GM19043 (cell line): ENCODE measurements around the gene MB.
"Not testable (repeated sequence)": the region's sequence is repeated elsewhere in the genome, so short reads cannot be mapped to it uniquely, and the experiment has no call there.

Experiments used
- ATAC-seq: cut with Tn5 transposase; IDR thresholded peaks from one replicate; pipeline ENCODE4 v1.9.1; 2021; ENCODE audit warnings: low read depth; ENCODE audit not compliant: unreplicated experiment

Gene MB

DNA sequence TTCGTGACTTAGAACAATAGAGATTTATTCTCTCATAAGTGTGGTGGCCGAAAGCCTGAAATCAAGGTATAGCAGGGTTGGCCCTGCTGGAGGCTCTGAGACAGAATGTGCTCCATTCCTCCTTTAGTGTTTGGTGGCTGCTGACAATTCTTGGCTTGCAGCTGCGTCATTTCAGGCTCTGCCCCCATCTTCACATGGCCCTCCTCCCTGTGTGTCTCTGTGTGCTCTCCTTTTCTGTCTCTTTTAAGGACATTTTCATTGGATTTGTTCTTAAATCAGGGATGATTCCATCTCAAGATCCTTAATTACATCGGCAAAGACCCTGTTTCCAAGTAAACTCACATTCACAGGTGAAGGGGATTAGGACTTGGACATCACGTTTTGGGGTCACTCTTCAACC lies 20.9 kb upstream of the MB start:
- ATAC-seq, result no peak

DNA sequence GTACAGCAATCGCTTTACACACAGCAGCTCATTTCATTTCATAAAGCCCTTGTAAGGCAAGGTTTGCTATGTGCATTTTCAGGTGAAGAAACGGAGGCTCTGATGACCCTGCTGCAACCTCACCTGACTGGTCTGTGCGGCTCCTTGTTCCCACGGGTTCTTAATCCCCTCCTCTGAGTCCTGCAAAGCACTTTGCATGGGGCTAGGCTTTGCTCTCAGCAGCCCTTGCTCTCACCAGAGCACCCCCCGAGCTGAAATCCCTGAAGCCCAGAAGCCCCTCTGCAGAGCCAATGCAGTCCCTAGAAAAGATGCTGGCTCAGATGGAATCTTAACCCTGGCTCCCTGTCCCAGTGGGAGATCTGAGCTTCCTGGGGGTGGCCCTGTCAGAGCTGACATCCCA lies 20.1 kb upstream of the MB start:
- no peak for ATAC-seq

DNA sequence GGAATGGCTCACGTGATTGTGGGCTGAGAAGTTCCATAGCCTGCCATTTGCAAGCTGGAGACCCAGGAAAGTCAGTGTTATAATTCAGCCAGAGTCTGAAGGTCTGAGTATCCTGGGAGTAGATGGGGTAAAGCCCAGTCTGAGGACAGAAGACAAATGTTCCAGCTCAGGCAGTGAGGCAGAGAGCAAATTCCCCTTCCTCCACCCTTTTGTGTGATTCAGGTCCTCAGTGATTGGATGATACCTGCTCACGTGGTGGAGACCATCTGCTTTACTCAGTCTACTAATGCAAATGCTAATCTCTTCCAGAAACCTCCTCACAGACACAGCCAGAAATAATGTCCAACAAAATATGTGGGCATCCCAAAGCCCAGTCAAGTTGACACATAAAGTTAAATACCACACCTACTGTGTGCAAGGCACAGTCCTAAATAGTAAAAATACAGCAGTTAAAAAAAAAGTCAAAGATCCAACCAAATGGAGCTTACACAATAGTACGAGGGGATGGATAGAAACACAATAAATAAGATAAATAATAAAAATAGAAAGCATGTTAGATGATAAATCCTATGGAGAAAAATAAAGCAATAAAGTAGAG lies 17.9 kb upstream of the MB start:
- no peak for ATAC-seq

DNA sequence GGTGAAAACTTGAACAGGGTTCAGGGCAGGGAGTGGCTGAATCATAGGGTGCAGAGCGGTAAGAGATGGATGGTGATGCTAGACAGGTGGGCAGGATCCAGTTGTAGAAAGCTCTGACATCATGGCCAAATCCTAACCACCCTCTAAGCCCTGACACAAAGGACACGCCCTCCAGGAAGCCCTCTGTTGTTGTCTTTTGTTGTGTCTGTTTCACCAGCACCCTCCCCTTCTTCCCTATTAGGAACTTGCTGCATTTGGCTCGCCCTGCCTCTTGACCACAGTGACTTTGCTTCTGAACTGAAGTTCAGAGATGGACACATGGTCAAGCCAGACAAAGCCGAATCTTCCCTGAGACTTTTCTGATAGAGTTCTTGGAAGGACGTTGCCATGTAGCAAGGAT lies 16.9 kb upstream of the MB start:
- ATAC-seq, result no peak

DNA sequence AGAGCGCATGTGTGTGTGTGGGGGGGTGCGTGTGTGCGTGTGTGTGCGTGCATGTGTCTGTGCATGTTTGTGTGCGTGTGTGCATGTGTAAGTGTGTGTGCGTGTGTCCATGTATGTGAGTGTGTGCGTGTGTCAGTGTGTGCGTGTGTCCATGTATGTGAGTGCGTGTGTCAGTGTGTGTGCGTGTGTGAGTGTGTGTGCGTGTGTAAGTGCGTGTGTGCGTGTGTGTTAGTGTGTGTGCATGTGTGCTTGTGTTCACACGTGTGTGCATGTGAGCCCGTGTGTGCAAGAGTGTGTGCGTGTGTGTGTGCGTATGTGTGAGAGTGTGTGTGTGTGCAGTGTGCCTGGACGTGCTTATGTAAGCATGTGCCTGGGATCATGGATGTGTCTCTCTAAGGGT lies 16.4 kb upstream of the MB start:
- no peak for ATAC-seq

DNA sequence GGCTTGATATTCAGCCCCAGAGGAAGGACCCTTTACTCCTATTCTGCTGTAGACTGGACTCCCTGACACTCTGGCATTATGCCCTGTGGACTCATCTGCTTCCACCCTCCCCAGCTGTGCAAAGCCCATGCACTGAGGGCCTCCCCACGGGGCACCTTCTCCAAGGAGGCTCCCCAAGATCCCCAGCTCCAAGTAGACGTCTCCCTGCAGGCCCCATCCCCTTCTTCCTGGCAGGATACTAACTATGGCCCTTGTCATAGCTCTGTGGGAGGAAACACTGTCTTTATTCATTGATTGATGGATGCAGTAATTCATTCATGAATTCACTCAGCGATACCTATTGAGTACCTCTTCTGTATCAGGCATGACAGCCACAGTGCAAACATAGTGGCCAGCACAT lies 15.8 kb upstream of the MB start:
- ATAC-seq, result no peak

DNA sequence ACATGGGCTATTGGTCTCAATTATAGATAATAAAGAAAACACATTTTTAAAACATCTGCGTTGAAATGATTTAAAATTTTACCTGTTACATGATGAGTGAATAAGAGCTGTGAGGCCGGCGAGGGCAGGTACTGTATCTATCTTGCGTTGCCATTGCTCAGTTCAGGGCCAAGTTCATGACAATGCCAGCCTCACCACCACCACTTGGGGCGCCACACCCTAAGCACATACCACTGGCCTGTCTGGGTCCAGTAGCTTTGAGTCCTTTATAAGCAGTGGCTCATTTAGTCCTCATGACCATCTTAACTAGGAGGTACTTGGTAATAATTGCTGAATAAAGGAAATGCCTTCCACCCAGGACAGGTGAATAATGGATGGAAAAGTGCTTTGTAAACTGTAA lies 14.5 kb upstream of the MB start:
- ATAC-seq, result no peak

DNA sequence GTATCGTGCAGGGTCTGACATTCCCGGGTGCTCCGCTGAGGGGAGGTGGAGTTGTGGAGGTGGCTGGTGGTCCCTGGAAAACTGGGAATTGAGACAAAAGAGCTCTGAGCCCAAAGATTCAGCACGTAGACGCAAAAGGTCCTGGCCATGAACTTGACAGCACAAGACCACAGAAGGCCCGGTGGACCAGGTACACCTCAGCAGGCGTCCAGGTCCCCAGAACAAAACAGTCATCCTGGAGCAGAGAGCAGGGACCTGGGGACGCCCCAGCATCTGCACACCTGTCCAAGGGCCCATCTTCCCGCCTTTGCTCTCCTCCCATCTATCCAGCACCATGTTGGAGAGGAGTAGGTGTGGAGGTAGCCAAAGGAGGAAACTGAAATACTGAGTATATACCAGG lies 13.8 kb upstream of the MB start:
- ATAC-seq, result no peak

DNA sequence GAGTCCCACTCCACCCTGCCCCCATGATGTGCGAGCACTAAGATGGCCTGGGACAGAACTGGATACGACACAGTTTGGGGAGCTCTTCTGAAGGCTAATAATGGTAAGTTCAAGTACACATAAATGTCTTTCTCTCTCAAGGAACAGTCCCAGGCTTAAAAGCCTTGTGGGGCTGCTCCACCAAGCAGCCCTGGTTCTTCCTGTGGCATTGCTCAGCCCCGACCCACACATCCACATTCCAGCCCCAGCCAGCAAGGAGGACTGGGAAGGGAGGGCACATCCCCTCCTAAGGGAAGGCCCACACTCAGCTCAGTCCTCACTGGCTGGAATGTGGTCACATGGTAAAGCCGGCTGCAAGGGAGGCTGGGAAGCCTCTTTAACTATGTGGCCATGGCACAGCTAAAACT lies 13.3 kb upstream of the MB start:
- ATAC-seq, result no peak

DNA sequence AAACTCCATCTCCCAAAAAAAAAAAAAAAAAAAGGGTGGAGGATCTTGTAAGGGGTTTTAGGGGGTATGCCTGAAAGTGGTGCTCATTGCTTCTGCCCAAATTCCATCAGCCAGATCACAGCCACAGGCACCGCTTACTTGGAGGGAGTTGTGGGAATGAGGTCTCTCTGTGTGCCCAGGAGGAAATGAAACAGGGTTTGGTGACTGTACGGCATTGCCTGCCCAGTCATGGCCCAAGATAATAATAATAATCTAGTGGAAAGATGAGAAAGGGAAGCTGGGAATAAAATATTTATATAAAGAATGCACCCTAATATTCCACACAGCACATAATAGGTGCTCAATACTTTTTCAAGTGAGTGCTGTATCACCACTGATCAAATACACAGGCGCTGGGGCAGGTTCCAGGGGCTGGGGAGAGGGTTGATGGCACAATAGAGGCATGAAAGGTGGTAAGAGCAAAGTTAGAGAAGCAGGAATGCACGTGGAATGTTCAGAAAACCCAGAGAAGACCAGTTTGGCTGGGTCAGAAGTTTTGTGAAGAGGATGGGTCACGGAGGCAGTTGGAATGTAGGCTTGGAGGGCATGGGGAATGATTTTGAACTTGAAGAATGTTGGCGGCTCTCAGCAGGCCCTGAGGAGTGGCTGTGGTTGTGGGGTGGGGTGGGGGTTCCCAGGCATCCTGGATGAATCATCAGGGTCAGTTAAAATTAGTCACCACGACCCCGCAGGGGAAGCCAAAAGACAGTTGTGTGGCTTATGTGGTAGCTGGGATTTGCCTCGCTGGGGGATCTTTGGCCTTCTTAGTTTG lies 12.5 kb upstream of the MB start:
- no peak for ATAC-seq

DNA sequence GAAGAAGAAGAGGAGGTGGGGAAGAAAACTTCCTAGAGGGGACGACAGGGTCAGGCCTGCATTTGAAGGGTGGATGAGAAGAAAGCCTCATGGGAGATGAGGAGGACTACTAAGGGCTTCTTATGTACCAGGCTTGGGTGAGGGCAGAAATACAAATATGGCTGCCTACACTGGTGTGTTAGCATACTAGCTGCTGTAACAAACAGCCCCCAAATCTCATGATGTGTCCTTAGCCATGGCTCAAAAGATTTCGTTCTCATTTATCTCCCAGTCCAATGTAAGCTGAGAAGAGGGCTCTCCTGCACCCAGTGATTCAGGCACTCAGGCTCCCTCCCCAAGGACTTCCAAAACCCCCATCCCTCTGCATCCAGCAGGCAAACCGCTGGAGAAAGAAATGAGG lies 11.6 kb upstream of the MB start:
- ATAC-seq, result no peak

DNA sequence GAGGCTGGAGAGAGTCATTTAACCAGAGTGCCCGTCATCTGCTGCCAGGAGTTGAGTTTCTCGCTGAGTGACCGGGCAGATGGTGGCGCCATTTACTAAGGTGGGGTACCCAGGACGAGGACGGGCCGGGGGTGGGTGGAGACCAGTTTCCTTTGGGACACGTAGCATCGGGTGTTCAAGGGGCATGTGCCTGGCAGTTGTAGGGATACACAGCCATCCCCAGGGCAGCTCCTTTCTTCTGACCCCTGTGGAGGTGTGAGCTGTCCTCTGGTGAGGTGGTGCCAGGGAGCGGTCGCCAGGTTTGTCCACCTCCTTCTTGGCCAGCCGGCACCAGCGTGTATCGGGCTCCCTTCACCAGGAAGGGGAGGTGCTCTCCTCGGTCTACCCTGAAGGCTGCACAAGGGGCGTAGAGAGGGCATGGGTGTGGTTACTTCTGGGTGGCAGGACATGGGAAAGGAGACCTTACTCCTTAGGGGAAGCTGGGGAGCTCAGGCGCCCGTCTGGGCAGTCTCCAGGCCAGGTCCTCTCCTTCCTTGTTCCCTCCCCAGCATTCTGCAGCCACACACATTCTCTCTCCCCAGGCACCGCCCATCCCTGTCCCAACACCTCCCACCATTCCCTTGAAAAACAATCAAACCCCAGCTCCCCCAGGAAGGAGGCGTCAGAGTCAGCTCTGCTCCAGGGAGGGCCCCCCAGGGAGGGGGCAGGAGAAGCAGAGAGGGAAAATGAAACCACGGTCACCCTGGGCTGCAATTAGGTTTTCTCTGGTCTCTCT lies 10.3 kb upstream of the MB start:
- ATAC-seq, result no peak

DNA sequence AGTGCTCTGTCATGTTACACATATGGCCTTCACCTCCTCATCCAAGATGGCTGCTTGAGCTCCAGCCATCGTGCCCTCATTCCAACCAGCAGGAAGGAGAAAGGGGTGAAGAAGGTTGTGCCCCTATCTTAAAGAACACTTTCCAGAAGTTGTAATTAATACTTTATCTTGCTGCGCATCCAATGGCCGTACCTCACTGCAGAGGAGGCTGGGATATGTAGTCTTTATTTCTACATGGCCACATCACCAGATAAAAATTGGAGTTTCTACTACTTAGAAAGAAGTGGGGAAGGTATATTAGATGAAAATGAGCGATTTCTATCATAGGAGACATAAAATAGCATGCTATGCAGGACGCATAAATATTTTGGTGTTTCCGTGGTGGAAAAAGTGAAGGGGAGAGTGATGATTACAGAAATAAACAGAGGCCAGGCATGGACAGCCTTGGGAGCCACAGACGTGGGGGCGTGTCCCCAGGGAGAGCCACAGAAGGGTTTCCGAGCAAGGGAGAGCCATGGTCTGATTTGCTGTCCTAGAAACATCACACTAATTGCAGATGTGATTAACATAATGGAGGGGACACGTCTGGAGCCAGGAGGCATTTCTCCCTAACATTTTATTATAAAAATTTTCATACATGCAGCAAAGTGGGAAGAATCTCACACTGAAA lies 8.8 kb upstream of the MB start:
- ATAC-seq, result no peak

DNA sequence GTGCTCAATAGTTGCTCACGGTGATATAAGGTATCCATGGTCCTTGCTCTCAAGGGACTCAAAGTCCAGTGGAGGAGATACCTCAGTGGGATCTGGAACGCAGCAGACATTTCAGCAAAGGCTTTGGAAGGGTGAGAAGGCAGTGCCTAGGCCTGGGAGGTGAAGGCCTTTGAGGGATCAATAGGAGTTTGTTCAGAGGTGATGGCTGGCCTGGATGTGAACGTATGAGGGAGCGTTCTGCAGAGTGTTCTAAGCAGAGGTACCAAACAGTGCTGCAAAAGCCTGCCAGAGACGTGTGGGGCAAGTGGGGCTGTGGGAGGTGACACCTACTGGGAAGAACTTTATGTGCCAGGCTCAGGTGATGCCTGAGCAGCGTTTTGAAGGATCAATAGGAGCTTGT lies 7.4 kb upstream of the MB start:
- no peak for ATAC-seq

DNA sequence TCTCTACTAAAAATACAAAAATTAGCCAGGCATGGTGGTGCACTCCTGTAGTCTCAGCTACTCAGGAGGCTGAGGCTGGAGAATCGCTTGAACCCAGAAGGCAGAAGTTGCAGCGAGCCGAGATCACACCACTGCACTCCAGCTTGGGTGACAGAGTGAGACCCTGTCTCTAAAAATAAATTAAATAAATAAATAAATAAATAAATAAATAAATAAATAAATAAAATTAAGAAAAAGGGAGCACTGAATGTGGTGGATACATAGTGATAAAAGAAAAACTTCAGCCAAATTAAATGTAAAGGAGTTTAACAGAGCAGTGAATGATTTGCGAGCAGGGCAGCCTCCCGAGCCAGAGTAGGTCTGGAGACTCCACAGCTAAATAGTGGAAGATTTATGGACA lies 6.8 kb upstream of the MB start:
- not testable (repeated sequence) for ATAC-seq

DNA sequence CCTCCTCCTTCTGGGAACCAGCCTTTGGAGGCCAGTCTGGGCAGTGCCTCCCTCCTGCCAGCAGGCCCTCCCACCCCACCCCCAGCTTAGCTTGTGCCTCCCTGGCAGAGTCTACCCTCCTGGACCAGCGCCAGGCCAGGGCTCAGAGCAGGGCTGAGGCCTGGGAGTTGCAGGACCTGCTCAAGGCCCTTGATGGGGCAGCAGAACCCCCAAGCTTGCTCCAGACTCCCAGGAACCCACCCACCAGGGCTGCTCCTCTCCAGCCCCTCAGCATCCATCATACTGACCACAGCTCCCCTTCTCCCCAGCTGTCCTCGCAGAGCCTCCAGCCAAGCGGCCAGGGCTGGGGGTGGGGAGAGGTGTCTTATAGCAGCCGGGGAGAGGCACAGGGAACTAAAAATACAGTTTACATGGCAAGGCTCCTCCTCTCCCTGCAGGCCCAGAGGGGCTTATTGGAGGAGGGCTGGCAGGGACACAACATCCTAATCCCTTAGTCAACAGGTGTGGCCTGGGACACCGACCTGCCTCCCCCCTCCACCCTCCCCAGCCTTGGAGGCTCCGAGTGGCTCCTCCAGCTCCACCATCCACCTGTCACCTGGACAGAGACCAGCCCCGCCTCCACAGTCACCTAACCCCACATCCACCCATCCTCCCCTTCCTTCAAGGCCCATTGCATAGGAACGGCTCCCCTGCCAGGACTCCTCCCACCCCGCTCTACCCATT lies 5.2 kb upstream of the MB start:
- ATAC-seq, result no peak

DNA sequence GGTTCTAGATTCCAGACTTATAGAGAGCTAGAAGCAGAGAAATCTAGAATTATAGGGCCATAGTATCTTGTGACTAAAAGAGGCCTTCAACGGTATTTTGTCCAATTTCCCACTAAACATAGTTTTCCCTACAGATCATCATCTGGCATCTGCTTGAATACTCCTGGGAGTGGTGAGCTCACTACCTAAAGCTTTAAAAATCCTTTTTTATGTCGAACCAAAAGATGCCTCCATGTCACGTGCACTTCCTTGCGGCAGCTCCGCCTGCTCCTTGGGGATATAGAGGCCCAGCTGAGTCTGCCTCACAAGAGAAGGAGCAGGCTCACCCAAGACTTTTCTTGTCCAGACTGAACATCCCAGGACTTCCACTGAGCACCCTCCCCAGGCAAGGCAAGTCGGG lies 4.3 kb upstream of the MB start:
- no peak for ATAC-seq

DNA sequence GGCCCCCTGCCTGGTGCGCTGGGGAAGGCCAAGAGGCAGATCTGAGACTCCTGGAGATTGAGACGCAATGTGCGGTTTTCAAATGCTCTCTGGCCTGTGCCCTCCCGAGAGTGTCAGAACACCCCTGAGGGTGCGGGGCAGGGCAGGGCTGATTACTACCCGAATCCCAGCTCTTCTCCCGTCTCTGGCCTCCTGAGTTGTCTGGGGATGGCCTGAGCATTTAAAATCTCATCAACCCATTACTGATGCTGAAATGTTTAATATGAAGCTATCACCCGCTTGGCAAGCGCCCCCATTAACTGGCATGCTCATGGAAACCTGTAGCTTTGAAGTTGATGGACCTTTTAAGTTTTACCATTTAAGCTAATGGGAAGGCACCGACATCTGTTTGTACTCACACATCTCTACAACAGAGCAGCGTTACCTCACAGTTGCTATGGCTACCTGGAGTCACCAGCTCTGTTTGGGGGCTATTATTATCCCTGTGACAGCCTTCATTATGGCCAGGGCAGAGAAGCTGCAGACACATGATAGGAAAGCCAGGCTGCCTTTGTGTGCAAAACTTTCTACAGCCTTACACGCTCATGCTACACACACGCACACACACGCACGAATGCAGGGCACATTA lies 3.6 kb upstream of the MB start:
- no peak for ATAC-seq

DNA sequence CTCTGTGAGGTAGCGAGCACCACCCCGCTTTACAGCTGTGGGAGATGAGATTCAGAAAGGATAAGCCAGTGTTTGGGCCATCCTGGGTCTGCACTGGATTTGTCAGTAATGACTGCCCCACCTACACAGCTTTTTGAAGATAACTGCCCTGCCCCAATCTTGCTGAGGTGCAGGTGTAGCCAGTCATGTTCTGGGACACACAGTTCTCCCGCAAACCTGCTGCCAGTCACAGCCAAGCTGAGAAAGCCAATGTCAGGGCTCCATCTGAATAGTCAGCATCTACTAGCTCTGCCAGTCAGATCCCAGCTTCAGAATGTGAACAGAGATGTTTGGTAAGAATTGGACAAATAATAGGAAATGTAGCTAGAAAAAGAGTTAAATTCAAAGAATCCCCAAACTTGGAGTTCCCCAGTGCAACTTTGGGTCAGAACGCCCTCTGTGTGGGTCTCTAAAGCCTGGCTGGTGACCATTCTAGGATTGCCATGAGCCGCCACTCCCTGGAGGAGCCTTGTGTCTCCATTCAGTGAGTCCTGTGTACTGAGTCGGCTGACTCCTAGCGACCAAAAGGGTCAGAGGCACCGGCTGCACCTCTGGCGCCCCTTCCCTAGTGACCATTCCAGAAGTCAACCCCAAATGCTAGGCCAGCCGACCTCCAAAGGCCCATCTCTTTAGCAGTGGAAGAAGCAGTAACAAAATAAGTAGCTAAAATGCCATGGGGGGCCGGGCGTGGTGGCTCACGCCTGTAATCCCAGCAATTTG lies 2.4 kb upstream of the MB start:
- ATAC-seq, result no peak
